ENCODE measurements around the gene GINM1. TPM values are rescaled to one million over a fixed set of nuclear protein-coding genes. Genes with fewer than 3 reads are reported as not detected.

GINM1 gene
- total RNA-seq, 4 donors from 2014 or later, result 50.7 to 75.5 (median 58.6) TPM

- no peak for TF ChIP-seq CTCF (IDR thresholded peaks at IDR 0.05; ENCODE audit: low read depth)
Measured at GRCh38 chr6:149593408-149593807, 27.2 kb downstream of the GINM1 start.

DNA sequence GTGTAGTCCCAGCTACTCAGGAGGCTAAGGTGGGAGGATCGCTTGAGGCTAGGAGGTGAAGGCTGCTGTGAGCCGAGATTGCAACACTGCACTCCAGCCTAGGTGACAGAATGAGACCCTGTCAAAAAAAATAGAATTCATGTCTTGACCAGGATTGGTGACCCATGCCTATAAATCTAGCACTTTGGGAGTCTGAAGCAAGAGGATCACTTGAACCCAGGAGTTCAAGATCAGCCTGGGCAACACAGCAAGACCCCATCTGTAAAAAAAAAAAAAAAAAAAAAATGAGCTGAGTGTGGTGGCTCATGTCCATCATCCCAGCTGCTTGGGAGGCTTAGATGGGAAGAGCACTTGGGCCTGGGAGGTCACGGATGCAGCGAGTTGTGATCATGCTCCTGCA is 34.3 kb downstream of the GINM1 start:
- no peak for TF ChIP-seq CTCF (IDR thresholded peaks at IDR 0.05; ENCODE audit: low read depth)

GRCh38 chr6:149608381-149608982 is 42.3 kb downstream of the GINM1 start:
- TF ChIP-seq CTCF (IDR thresholded peaks at IDR 0.05; ENCODE audit: low read depth), result no peak

DNA sequence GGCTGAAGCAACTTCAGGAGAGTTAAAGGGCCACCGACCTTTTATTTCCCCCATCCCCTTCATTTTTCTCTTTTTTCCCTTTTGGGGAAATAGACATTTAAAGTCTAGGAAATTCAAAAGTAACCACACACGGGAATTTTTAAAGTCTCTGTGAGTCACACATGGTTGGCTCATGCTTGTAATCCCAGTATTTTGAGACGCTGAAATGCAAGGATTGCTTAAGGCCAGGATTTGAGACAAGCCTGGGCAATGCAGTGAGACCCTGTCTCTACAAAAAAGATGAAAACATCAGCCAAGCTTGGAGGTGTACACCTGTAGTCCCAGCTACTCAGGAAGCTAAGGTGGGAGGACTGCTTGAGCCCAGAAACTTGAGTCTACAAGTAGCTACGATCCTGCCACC is 48.2 kb downstream of the GINM1 start:
- TF ChIP-seq CTCF (IDR thresholded peaks at IDR 0.05; ENCODE audit: low read depth), result no peak

- no peak for TF ChIP-seq CTCF (IDR thresholded peaks at IDR 0.05; ENCODE audit: low read depth)
Measured at GRCh38 chr6:149615805-149616204, 49.6 kb downstream of the GINM1 start.

DNA sequence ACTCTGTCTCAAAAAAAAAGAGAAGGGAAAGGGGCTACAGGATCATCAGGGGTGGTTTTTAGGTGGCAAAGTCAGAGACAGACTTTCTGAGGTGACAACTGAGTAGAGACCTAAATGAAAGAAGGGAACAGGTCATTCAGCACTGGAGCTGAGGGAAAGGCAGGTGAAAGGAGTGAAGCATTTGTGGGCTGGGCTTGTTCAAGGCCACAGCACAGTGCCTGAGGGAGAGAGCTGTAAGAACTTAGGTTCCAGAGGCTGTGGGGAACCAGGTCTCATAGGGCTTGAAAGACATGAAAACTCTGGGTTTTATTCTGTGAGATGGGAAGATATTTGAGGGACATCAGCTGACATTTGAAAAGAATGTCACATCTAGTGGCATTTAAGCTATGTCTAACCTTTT is 61.5 kb downstream of the GINM1 start:
- TF ChIP-seq CTCF (IDR thresholded peaks at IDR 0.05; ENCODE audit: low read depth), result no peak

GRCh38 chr6:149628875-149629510 is 62.8 kb downstream of the GINM1 start:
- no peak for TF ChIP-seq CTCF (IDR thresholded peaks at IDR 0.05; ENCODE audit: low read depth)

Data from subcutaneous adipose tissue (tissue), 4 donors.